ENCODE results near the gene TUBB. TPM values are rescaled to one million over a fixed set of nuclear protein-coding genes. Genes with fewer than 3 reads are reported as not detected.
A peak's percentile ranks its signal among the peaks of the same experiment; 100 is the strongest.

The TUBB gene
- total and polyA plus RNA-seq, 9 of the 15 experiments (the other 6 are each of a cell fraction or from before 2014, with no cell fraction given): 971 to 2,870 (median 1,478) TPM

GRCh38 chr6:30722280-30723112, 2.3 kb downstream of the TUBB start (continued):
- no peak for TF ChIP-seq RBM39 (optimal IDR thresholded peaks at IDR 0.05; ENCODE audit: low read depth, low read length)
- no peak for TF ChIP-seq ZFX (CRISPR knock-in tag; IDR thresholded peaks at IDR 0.05)
- no peak for TF ChIP-seq PPARD (CRISPR knock-in tag; IDR thresholded peaks at IDR 0.05)
- TF ChIP-seq ZBTB33 (CRISPR knock-in tag; IDR thresholded peaks at IDR 0.05): no peak
- TF ChIP-seq ETV6 (IDR thresholded peaks at IDR 0.05; ENCODE audit: borderline replicate concordance in 1 of 2, low read depth in 2 of 2, low read length in 1 of 2): no peak; a peak in 1 of 4 replicates
- no peak for TF ChIP-seq ETV6 (CRISPR knock-in tag; IDR thresholded peaks at IDR 0.05; ENCODE audit: borderline replicate concordance)
- TF ChIP-seq ZNF589 (CRISPR knock-in tag; IDR thresholded peaks at IDR 0.05; ENCODE audit: low read depth): no peak
- no peak for TF ChIP-seq SMARCB1 (IDR thresholded peaks at IDR 0.05; ENCODE audit: insufficient read length, low read depth)
- TF ChIP-seq ZNF398 (CRISPR knock-in tag; IDR thresholded peaks at IDR 0.05): no peak
- TF ChIP-seq BHLHE40 (IDR thresholded peaks at IDR 0.05; ENCODE audit: low read length): peak; percentile 49; the same call in 1 of the 2 replicates
- TF ChIP-seq SRSF9 (IDR thresholded peaks at IDR 0.05; ENCODE audit: borderline replicate concordance, low read depth, low read length): no peak
- no peak for TF ChIP-seq RBM34 (IDR thresholded peaks at IDR 0.05; ENCODE audit: borderline replicate concordance, insufficient read depth, low read length)
- no peak for TF ChIP-seq HDAC3 (IDR thresholded peaks at IDR 0.05; ENCODE audit: borderline replicate concordance, partially characterized antibody)
- TF ChIP-seq NCOA6 (IDR thresholded peaks at IDR 0.05): no peak; the same call in 1 of the 2 replicates
- peak; percentile 33 for TF ChIP-seq ATF7 (IDR thresholded peaks at IDR 0.05)
- TF ChIP-seq MTA2 (IDR thresholded peaks at IDR 0.05; ENCODE audit: low read depth): no peak
- TF ChIP-seq ZNF239 (CRISPR knock-in tag; IDR thresholded peaks at IDR 0.05): no peak
- TF ChIP-seq PRMT5 (CRISPR knock-in tag; IDR thresholded peaks at IDR 0.05): peak; percentile 30; the same call in 1 of the 2 replicates
- TF ChIP-seq NR2F6 (CRISPR knock-in tag; IDR thresholded peaks at IDR 0.05): no peak
- peak; percentile 33; the same call in 1 of the 2 replicates for TF ChIP-seq VEZF1 (CRISPR knock-in tag; IDR thresholded peaks at IDR 0.05)
- no peak for TF ChIP-seq FUS (optimal IDR thresholded peaks at IDR 0.05; ENCODE audit: low read depth, low read length)

Measured in K562 (cell line).